GM10266 (cell line): ENCODE measurements around the gene ADPRHL1.
"Not testable (repeated sequence)": the region's sequence is repeated elsewhere in the genome, so short reads cannot be mapped to it uniquely, and the experiment has no call there.

Source experiments
- DNase-seq: peaks from one replicate; pipeline ENCODE4 v3.0.0; 2012; ENCODE audit errors: extremely low spot score
- TF ChIP-seq, protein P1 (sequence below): IDR thresholded peaks from 2 replicates; pipeline ENCODE4 v1.5.1; 2012; ENCODE audit warnings: mild to moderate bottlenecking, low read depth; ENCODE audit not compliant: control insufficient read depth, insufficient read depth; ENCODE audit errors: missing control alignments

Gene ADPRHL1

DNA sequence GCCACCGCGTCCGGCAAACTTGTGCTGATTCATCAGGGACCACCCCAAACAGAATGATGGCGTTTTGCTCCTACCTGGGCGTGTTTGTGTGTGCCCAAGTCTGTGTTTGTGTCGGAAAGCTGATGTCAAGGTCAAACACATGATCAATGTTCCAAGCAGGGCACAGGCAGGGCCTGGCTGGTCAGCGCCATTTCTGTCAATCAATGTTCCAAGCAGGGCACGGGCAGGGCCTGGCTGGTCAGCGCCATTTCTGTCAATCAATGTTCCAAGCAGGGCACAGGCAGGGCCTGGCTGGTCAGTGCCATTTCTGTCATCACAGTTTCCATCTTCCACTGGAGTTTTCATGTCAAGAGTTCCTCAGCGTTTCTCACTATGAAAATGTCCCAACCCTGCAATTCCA lies 74.5 kb downstream of the ADPRHL1 start:
- TF ChIP-seq, protein P1, sequence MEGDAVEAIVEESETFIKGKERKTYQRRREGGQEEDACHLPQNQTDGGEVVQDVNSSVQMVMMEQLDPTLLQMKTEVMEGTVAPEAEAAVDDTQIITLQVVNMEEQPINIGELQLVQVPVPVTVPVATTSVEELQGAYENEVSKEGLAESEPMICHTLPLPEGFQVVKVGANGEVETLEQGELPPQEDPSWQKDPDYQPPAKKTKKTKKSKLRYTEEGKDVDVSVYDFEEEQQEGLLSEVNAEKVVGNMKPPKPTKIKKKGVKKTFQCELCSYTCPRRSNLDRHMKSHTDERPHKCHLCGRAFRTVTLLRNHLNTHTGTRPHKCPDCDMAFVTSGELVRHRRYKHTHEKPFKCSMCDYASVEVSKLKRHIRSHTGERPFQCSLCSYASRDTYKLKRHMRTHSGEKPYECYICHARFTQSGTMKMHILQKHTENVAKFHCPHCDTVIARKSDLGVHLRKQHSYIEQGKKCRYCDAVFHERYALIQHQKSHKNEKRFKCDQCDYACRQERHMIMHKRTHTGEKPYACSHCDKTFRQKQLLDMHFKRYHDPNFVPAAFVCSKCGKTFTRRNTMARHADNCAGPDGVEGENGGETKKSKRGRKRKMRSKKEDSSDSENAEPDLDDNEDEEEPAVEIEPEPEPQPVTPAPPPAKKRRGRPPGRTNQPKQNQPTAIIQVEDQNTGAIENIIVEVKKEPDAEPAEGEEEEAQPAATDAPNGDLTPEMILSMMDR, result no peak
- DNase-seq, result no peak

DNA sequence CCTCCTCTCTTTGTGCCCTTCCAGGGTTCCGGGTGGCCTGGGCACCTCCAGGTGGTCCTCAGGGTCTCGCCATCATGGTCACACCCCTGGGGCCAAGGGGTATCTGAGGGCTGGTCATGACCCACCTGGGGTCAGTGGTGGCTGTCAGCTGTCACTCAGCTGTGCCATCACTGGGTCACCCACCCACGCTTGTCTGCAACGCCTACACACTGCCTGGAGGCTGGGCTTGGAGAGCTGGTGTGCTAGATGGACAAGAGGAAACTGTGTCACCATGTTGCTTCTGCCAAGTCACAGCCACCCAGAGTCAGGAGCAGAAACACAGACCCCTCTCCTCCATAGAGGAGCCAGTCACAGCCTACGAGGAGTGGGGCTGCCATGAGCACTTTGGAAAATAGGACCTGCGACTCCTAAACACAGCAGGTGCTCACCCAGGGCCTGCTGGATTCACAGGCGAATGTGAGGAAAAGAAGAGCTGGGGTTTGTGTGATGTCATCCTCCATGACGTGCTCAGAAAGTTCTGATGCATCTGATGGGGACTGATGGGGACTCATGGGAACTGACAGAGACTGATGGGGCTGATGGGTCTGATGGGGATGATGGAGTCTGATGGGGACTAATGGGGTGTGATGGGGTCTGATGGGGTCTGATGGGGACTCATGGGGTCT lies 78.6 kb downstream of the ADPRHL1 start:
- TF ChIP-seq, protein P1, result no peak
- no peak for DNase-seq

DNA sequence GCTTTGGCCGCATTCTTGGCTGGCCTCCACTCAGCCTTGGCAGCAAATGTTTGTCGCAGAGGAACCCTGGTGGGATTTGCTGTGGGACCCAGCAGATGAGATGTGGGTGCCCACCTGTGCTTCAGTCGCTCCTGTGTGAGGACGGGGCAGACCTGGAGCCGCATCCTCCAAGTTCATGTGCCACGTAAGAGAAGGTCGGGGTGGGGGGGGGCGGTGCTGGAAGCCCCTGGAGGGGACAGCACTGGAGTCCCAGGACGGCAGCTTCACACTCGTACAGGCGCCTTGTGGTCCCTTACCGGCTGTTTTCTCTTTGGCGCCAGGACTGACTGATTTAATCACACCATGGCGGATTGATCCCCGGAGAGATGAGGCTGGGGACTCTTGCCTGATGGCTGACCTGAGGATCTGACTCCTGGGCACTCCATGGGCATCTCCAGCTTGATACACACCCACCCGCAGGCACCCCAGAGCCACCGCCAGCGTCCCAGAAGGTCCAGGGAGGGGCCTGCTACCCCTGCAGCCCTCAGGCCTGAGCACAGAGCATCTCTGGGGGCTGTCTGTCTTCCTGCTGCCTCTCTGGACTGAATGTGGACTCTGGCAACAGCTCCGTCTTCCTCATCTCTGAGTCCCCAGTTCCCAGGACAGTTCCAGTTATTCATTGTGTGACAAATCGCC lies 79.3 kb downstream of the ADPRHL1 start:
- DNase-seq, result no peak
- TF ChIP-seq, protein P1, result no peak

DNA sequence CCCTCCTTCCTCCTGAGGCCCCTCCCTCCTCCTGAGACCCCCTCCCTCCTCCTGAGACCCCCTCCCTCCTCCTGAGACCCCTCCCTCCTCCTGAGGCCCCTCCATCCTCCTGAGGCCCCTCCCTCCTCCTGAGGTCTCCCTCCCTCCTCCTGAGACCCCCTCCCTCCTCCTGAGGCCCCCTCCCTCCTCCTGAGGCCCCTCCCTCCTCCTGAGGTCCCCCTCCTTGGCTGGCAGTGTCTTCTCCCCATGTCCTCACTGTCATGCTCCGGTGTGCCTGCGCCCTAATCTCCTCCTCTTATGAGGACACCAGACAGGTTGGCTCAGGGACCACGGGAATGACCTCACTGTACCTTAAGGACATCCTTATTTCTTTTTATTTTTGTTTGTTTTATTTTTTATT lies 81.6 kb downstream of the ADPRHL1 start:
- DNase-seq, result not testable (repeated sequence)

DNA sequence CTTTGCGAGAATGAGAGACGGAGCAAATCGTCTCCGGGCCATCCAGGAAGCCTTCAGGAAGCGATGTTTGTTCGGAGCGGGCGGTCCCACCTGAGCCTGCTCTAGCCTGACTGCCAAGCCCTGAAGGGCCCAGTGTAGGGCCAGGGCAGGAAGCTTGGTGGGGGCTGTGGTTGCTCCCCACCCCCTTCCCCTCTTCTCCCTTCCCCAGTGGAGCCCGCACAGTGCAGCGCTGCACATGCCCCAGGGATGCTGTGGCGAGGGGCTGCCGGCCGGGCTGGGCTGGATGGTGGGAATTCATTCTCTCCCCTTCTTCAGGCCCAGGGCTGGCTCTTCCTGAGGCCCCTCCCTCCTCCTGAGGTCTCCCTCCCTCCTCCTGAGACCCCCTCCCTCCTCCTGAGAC lies 82.2 kb downstream of the ADPRHL1 start:
- TF ChIP-seq, protein P1, result no peak
- no peak for DNase-seq

DNA sequence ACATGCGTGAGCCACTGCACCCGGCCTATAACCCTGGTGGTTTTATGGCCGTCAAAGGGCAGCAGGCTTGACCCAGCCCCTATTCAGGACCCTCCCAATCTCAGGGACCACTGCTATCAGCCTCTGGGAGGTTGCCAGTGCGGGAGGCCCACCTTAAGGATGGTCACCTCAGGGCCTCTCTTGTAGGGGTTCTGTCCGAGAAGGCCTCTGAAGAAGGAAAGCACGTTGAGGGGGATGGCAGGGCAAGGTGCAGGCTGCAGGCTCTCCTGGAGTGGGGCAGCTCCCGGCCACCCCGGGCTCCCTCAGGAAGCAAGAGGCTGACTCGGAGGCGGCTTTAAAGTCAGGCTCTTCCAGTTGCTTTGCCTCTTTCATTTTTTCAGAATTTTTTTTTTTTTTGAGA lies 83.4 kb downstream of the ADPRHL1 start:
- DNase-seq, result no peak
- TF ChIP-seq, protein P1, result no peak

DNA sequence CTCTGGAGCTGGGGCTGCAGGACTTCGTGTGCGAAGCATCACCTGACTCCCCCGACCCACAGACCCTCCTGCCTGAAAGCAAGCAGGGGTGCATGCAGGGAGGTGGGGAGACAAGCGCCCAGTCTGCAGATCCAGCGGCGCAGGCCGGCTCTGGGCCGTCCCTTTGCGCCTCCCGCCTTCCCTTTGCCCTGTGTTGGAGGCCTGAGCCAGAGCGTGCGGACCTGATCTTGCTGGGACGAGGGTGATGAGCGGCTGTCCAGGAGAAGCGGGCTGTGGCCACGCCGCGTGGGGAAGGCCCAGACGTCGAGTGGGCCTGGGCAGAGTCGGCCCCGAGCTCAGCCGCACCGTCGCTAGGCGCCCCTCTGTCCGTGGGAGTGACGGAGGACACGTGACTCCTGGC lies 84.1 kb downstream of the ADPRHL1 start:
- TF ChIP-seq, protein P1, result no peak
- no peak for DNase-seq

DNA sequence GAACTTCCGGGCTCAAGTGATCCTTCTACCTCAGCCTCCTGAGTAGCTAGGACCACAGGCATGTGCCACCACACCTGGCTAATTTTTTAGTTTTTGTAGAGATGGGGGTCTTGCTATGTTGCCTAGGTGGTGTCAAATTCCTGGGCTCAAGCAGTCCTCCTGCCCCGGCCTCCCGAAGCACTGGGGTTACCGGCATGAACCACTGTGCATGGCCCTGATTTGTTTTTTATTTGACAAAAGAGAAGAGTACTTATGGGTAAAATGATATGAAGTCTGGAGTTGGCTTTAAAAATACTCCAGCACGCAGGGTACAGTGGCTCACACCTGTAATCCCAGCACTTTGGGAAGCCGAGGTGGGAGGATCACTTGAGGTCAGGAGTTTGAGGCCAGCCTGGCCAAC lies 84.9 kb downstream of the ADPRHL1 start:
- not testable (repeated sequence) for DNase-seq
